Activated B cell treated with CpG ODN at 0.5 μM for 24 hours (primary cell): ENCODE data around the gene ERGIC1. TPM values are rescaled to one million over a fixed set of nuclear protein-coding genes. Genes with fewer than 3 reads are reported as not detected.

Experiments
- ATAC-seq: fragments of 200-7000 bp; cut with Tn5 transposase; one replicate; pipeline ENCODE4 v1.10.0; 2021; ENCODE audit warnings: low read depth, mild to moderate bottlenecking, moderate library complexity
- CTCF ChIA-PET: fragments of 350-600 bp; sonication (Branson Sonifier 250); formaldehyde crosslinking; loops from one replicate; lab custom pipeline; 2021; ENCODE audit warnings: antibody characterized with exemption; lab: Charles Lee
- POLR2A ChIA-PET: fragments of 350-600 bp; sonication (Branson Sonifier 250); formaldehyde crosslinking; loops from one replicate; lab custom pipeline; 2021; ENCODE audit warnings: antibody characterized with exemption; lab: Charles Lee
- DNase-seq: peaks from one replicate; pipeline ENCODE4 v3.0.0; 2022
- H3K27ac Mint-ChIP-seq: one replicate; pipeline ENCODE4 v1.8.0; 2020; ENCODE audit warnings: mixed read lengths
- H3K27me3 Mint-ChIP-seq: one replicate; pipeline ENCODE4 v1.8.0; 2021; ENCODE audit warnings: mixed read lengths
- H3K36me3 Mint-ChIP-seq: one replicate; pipeline ENCODE4 v1.8.0; 2021; ENCODE audit warnings: low read depth, mixed read lengths
- H3K4me1 Mint-ChIP-seq: one replicate; pipeline ENCODE4 v1.8.0; 2021; ENCODE audit warnings: mixed read lengths
- H3K4me3 Mint-ChIP-seq: one replicate; pipeline ENCODE4 v1.8.0; 2020; ENCODE audit warnings: mild to moderate bottlenecking, mixed read lengths
- H3K9me3 Mint-ChIP-seq: one replicate; pipeline ENCODE4 v1.8.0; 2020; ENCODE audit warnings: mixed read lengths
- CTCF ChIP-seq: fragments of 200-600 bp; IDR thresholded peaks from one replicate; pipeline ENCODE4 v1.8.0; 2022; ENCODE audit warnings: antibody characterized with exemption, mild to moderate bottlenecking
- intact Hi-C: fragments of 100-400 bp; cut with micrococcal nuclease; formaldehyde crosslinking; loops from one replicate; pipeline ENCODE4 v1.15.1; 2024
- total RNA-seq: library from RNA; stranded (reverse); gene quantifications from 2 replicates; pipeline ENCODE4 v1.2.3, GENCODE V29; 2022

The ERGIC1 gene
- total RNA-seq, 1 donor from 2014 or later: 72.5 TPM

GRCh38 chr5:172800088-172800551 is 33.9 kb upstream of the ERGIC1 start:
- Mint-ChIP-seq H3K27ac (no peak overlapping the region), H3K36me3 (no peaks in the 10 kb centered on the region), H3K9me3 (no peaks in the 10 kb centered on the region), H3K4me3 (no peak overlapping the region), H3K27me3 (no peaks in the 10 kb centered on the region), H3K4me1 (peaks cover 3% of the 10 kb centered on the region)
- intact Hi-C loops: no loop called here
- no peak for TF ChIP-seq CTCF
- ATAC-seq: no peak
- ChIA-PET CTCF (no interaction called here), POLR2A (interaction anchor here (0.6 to 1.3 kb wide), 2 partner anchors 23 to 28 kb away, joined by 3 to 7 read pairs; no protein-coding TSS in a partner anchor)
- no peak for DNase-seq

DNA sequence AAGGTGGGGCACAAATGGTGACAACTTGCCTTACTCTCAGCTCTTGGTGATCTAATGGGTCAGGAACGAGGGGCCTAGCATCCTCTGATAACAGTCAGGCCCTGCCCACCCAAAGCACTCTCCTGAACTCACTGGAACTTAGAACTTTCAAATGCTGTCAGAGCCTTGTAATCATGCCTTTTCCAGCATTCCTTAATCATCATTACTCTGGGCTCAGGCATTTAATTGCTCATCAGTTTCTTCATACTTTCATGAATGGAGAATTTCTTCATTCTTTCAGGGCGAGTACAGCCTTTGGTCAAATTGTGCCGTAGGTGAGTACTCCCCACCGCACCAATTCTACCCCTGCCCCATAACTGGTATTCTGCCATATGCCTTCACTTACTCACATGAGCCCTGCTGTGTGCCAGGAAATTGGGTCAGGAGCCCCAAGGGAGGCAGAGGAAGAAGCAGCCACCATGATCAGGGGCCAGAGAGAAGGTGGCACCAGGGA is 32.8 kb upstream of the ERGIC1 start:
- no peak for DNase-seq
- Mint-ChIP-seq H3K27ac (no peak overlapping the region), H3K27me3 (no peaks in the 10 kb centered on the region), H3K36me3 (no peaks in the 10 kb centered on the region), H3K4me3 (no peak overlapping the region), H3K4me1 (peaks cover 4% of the 10 kb centered on the region), H3K9me3 (no peaks in the 10 kb centered on the region)
- ATAC-seq: no peak
- POLR2A ChIA-PET: interaction anchor here (1.3 kb wide), 1 partner anchor 29 kb away, joined by 3 read pairs; no protein-coding TSS in a partner anchor
- intact Hi-C loops: no loop called here
- CTCF ChIA-PET: no interaction called here
- TF ChIP-seq CTCF: no peak

GRCh38 chr5:172802112-172802511 is 31.9 kb upstream of the ERGIC1 start:
- H3K4me1 Mint-ChIP-seq: peaks cover 10% of the 10 kb centered on the region
- H3K9me3 Mint-ChIP-seq: no peaks in the 10 kb centered on the region
- DNase-seq (no peak), ATAC-seq (no peak)
- H3K36me3 Mint-ChIP-seq: no peaks in the 10 kb centered on the region
- no peak for TF ChIP-seq CTCF
- no peak overlapping the region for H3K4me3 Mint-ChIP-seq
- no peaks in the 10 kb centered on the region for H3K27me3 Mint-ChIP-seq
- no peak overlapping the region for H3K27ac Mint-ChIP-seq
- intact Hi-C loops: no loop called here
- ChIA-PET CTCF (no interaction called here), POLR2A (no interaction called here)

DNA sequence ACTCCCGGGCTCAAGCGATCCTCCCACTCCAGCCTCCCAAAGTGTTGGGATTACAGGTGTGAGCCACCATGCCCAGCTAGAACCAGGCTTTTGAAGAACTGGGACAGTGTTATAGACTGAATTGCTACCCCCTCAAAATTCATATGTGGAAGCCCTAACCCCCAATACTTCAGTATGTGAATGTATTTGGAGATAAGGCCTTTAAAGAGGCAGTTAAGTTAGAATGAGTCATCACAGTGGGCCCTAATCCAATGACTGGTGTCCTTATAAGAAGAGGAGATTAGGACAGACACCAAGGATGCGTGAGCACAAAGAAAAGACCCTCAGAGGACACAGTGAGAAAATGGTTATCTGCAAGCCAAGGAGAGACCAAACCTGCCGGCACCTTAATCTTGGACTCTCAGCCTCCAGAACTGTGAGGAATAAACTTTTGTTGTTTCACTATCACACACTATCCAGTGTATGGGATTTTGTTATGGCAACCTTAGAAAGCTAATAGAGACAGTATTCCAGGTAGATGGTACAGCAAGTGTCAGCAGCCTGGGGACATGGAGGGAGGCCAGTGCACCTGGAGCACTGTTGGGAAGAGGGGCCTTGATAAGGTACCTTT is 31.4 kb upstream of the ERGIC1 start:
- DNase-seq (no peak), ATAC-seq (no peak)
- CTCF ChIA-PET: no interaction called here
- peaks cover 15% of the 10 kb centered on the region for H3K4me1 Mint-ChIP-seq
- H3K9me3 Mint-ChIP-seq: no peaks in the 10 kb centered on the region
- no peaks in the 10 kb centered on the region for H3K27me3 Mint-ChIP-seq
- no peak for TF ChIP-seq CTCF
- no peak overlapping the region for H3K4me3 Mint-ChIP-seq
- peak overlapping the region; percentile 21 for H3K27ac Mint-ChIP-seq
- intact Hi-C loops: no loop called here
- H3K36me3 Mint-ChIP-seq: no peaks in the 10 kb centered on the region
- POLR2A ChIA-PET: no interaction called here

- POLR2A ChIA-PET: interaction anchor here (0.6 to 2.8 kb wide), 4 partner anchors 11 to 33 kb away, joined by 3 to 79 read pairs (median 8); partner anchors contain the start of gene DUSP1
- no peak overlapping the region for H3K27ac Mint-ChIP-seq
- H3K9me3 Mint-ChIP-seq: no peaks in the 10 kb centered on the region
- no peak overlapping the region for H3K4me3 Mint-ChIP-seq
- H3K36me3 Mint-ChIP-seq: no peaks in the 10 kb centered on the region
- H3K27me3 Mint-ChIP-seq: no peaks in the 10 kb centered on the region
- intact Hi-C loops: no loop called here
- H3K4me1 Mint-ChIP-seq: peaks cover 15% of the 10 kb centered on the region
- ATAC-seq: no peak
- no peak for TF ChIP-seq CTCF
- no peak for DNase-seq
- CTCF ChIA-PET: interaction anchor here (3.1 kb wide), 1 partner anchor 34 kb away, joined by 26 read pairs; the partner anchor contains the start of gene DUSP1
These were observed 28.9 kb upstream of the ERGIC1 start for GRCh38 chr5:172805018-172805683.
